KMS-11 (cell line): ENCODE data around the gene UBE2QL1.

Source experiments
- H2AFZ ChIP-seq: fragments of 200-600 bp; sonication (generic); 2 replicates; pipeline ENCODE4 v1.6.1; 2016; ENCODE audit warnings: antibody characterized with exemption, mixed run types, low read depth
- H3K27ac ChIP-seq: fragments of 200-600 bp; sonication (generic); 2 replicates; pipeline ENCODE4 v1.6.1; 2016; ENCODE audit warnings: mild to moderate bottlenecking, mixed run types
- H3K27me3 ChIP-seq: fragments of 200-600 bp; sonication (generic); 2 replicates; pipeline ENCODE4 v1.6.1; 2017; ENCODE audit warnings: mild to moderate bottlenecking, low read depth, mixed run types, moderate library complexity; ENCODE audit not compliant: insufficient read depth
- H3K36me3 ChIP-seq: fragments of 200-600 bp; sonication (generic); 2 replicates; pipeline ENCODE4 v1.6.1; 2017; ENCODE audit warnings: mild to moderate bottlenecking, mixed run types; ENCODE audit not compliant: insufficient read depth
- H3K4me1 ChIP-seq: fragments of 200-600 bp; sonication (generic); 2 replicates; pipeline ENCODE4 v1.6.1; 2016; ENCODE audit warnings: mild to moderate bottlenecking, low read depth, mixed run types; ENCODE audit not compliant: poor library complexity, severe bottlenecking
- H3K4me2 ChIP-seq: fragments of 200-600 bp; sonication (generic); 2 replicates; pipeline ENCODE4 v1.7.0; 2016; ENCODE audit warnings: mild to moderate bottlenecking, mixed run types
- H3K4me3 ChIP-seq: fragments of 200-600 bp; sonication (generic); IDR thresholded peaks from 2 replicates; pipeline ENCODE4 v1.6.1; 2017; ENCODE audit warnings: low read depth, low read length, mixed read lengths; ENCODE audit not compliant: insufficient read depth
- H3K79me2 ChIP-seq: fragments of 200-600 bp; sonication (generic); 2 replicates; pipeline ENCODE4 v1.6.1; 2016; ENCODE audit warnings: low read depth, mixed run types; ENCODE audit not compliant: insufficient read depth
- H3K9ac ChIP-seq: fragments of 200-600 bp; sonication (generic); 2 replicates; pipeline ENCODE4 v1.6.1; 2016; ENCODE audit warnings: mild to moderate bottlenecking, mixed run types
- H4K20me1 ChIP-seq: fragments of 200-600 bp; sonication (generic); 2 replicates; pipeline ENCODE4 v1.6.1; 2016; ENCODE audit warnings: mild to moderate bottlenecking, mixed run types; ENCODE audit not compliant: insufficient read depth
- TF ChIP-seq, protein P1 (sequence below): fragments of 200-600 bp; sonication (generic); conservative IDR thresholded peaks from 2 replicates; pipeline ENCODE4 v1.6.1; 2017; ENCODE audit warnings: low read depth, mild to moderate bottlenecking, antibody characterized with exemption, low read length, moderate library complexity, mixed read lengths

Gene UBE2QL1

DNA sequence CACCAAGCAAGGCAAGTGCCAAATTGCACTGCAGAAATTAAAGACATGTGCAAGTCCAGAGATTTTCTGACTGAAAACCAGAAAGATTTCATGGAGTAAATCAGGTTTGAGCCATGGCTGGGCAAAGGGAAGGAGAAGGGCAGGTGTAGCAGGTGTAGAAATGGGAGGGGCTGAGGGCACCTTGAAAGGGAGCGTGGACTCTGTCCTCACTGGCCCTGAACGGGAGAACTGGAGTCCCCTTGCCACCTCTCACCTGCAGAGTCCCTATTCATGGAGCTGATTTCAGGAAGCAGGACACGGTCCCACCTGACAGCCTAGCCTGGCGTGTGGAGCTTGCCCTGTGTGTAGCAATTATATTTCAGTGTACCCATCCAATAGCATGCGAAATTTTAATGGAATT, 46.3 kb downstream of the UBE2QL1 start:
- Histone ChIP-seq H3K36me3 (0 out of 2 replicates have a peak, but pooled peaks cover 9% of the 10 kb centered on the region), H3K4me1 (peaks cover 83% of the 10 kb centered on the region), H3K27ac (peak overlapping the region; percentile 94), H3K4me3 (no peak overlapping the region), H3K27me3 (no peaks in the 10 kb centered on the region), H3K4me2 (peak overlapping the region; percentile 95), H4K20me1 (no peaks in the 10 kb centered on the region), H3K79me2 (peaks cover 35% of the 10 kb centered on the region), H2AFZ (no peak overlapping the region), H3K9ac (peak overlapping the region; percentile 49; the same call in 1 of the 2 replicates)
- TF ChIP-seq, protein P1, sequence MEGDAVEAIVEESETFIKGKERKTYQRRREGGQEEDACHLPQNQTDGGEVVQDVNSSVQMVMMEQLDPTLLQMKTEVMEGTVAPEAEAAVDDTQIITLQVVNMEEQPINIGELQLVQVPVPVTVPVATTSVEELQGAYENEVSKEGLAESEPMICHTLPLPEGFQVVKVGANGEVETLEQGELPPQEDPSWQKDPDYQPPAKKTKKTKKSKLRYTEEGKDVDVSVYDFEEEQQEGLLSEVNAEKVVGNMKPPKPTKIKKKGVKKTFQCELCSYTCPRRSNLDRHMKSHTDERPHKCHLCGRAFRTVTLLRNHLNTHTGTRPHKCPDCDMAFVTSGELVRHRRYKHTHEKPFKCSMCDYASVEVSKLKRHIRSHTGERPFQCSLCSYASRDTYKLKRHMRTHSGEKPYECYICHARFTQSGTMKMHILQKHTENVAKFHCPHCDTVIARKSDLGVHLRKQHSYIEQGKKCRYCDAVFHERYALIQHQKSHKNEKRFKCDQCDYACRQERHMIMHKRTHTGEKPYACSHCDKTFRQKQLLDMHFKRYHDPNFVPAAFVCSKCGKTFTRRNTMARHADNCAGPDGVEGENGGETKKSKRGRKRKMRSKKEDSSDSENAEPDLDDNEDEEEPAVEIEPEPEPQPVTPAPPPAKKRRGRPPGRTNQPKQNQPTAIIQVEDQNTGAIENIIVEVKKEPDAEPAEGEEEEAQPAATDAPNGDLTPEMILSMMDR = no peak

DNA sequence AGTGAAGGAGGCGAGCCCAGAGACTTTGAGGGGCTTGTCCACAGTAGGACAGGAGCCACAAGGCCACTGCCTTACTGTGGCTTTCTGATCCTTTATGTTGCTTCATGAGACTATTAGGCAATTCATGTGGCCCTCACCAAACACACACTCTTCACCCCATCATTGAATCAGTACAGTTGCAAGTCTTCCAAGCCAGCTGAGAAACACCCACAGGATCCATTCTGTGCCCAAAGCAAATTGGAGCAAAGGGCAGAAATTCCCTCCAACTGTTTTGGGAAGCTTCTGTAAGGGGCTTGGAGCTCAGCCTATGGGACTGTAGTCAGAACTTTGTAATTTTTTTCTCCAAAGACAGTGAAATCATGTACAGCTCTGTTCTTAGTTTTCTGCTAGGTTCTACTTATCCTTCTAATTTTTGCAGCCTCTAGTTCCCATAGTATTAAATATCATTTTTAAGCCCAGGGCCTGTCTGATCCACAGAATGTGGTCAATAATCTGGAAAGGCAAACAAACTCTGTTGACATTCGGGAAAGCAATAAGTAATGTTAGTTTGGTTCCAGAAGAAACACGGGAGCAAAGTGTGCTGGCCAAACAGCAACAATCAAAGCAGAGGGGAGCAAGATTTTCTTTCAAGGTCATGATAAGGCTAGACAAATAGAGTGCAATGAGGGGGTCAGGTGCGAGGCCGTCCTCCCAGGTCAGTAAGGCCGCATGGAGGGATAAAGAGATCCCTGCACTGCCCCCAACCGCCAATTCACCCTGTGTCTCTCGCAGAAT, 47.0 kb downstream of the UBE2QL1 start:
- Histone ChIP-seq H3K4me3 (no peak overlapping the region), H3K4me2 (peak overlapping the region; percentile 95), H3K36me3 (0 out of 2 replicates have a peak, but pooled peaks cover 9% of the 10 kb centered on the region), H3K27me3 (no peaks in the 10 kb centered on the region), H3K9ac (peak overlapping the region; percentile 49; the same call in 1 of the 2 replicates), H2AFZ (no peak overlapping the region), H3K27ac (peak overlapping the region; percentile 94), H4K20me1 (no peaks in the 10 kb centered on the region), H3K79me2 (peaks cover 30% of the 10 kb centered on the region; the same call in 1 of the 2 replicates), H3K4me1 (peaks cover 76% of the 10 kb centered on the region)
- TF ChIP-seq, protein P1 = no peak

DNA sequence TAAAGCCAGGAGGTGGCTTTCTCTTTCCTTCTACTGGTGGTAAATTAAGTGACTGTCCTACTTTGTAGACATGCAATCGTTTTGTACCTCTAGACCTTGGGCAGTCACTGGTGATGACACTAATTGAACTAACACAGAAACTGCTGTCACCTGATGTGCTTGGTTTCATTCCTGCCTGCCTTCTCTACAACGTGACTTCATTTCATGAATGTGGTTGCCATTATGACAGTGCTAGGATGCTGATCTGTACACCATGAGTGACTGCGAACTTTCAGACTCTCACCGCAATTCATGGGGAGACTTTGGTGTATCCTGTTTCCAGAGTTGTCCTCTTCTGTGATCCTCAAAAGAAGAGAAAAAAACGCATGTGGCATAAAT, 47.5 kb downstream of the UBE2QL1 start:
- Histone ChIP-seq H3K27ac (peak overlapping the region; percentile 94), H3K79me2 (peaks cover 24% of the 10 kb centered on the region; the same call in 1 of the 2 replicates), H2AFZ (no peak overlapping the region), H4K20me1 (no peaks in the 10 kb centered on the region), H3K27me3 (no peaks in the 10 kb centered on the region), H3K4me3 (no peak overlapping the region), H3K4me1 (peaks cover 71% of the 10 kb centered on the region), H3K4me2 (peak overlapping the region; percentile 95), H3K9ac (peak overlapping the region; percentile 49; the same call in 1 of the 2 replicates), H3K36me3 (0 out of 2 replicates have a peak, but pooled peaks cover 4% of the 10 kb centered on the region)
- TF ChIP-seq, protein P1 = no peak

DNA sequence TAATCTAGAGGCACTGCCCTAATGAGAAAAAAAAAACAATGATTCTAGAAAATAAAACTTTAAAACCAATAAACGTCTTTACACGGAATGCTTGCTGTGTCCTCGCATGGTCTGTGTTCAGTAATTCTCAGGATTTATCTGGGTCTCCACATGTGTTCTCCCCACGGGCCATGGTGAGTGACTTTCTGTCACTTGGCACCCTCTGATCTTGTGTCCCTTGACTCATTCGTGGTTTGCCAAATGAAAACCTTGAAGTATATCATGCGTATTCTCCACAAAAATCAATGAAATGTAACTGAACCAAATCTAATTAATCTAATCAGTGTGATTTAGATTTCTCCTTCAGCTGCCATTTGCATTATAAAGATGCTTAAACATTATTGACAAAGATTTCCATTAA, 48.0 kb downstream of the UBE2QL1 start:
- Histone ChIP-seq H3K4me2 (peak overlapping the region; percentile 95), H3K36me3 (0 out of 2 replicates have a peak, but pooled peaks cover 3% of the 10 kb centered on the region), H4K20me1 (no peaks in the 10 kb centered on the region), H3K27me3 (no peaks in the 10 kb centered on the region), H3K4me1 (peaks cover 66% of the 10 kb centered on the region), H3K4me3 (no peak overlapping the region), H3K79me2 (peaks cover 20% of the 10 kb centered on the region; the same call in 1 of the 2 replicates), H3K9ac (peak overlapping the region; percentile 49; the same call in 1 of the 2 replicates), H3K27ac (peak overlapping the region; percentile 94), H2AFZ (no peak overlapping the region)
- TF ChIP-seq, protein P1 = no peak
